Effector memory CD4-positive, alpha-beta T cell (primary cell): ENCODE data around the gene ABLIM3.

Experiments
- DNase-seq, 3 donors: peaks; one replicate each; pipeline ENCODE4 v3.0.0-alpha.2; 2020
- H3K27ac ChIP-seq: 2 replicates; pipeline ENCODE4 v1.7.0; 2013; ENCODE audit warnings: mild to moderate bottlenecking, low read length, moderate library complexity; ENCODE audit not compliant: insufficient read depth, poor library complexity, severe bottlenecking
- H3K27me3 ChIP-seq: replicated peaks from 2 replicates; pipeline ENCODE4 v1.7.0; 2013; ENCODE audit warnings: mild to moderate bottlenecking, low read length; ENCODE audit not compliant: insufficient read depth, control insufficient read depth, poor library complexity, severe bottlenecking
- H3K36me3 ChIP-seq: 2 replicates; pipeline ENCODE4 v1.7.0; 2013; ENCODE audit warnings: mild to moderate bottlenecking, low read length, moderate library complexity; ENCODE audit not compliant: control insufficient read depth, insufficient read depth
- H3K4me1 ChIP-seq: 2 replicates; pipeline ENCODE4 v1.7.0; 2013; ENCODE audit warnings: low read length, mild to moderate bottlenecking; ENCODE audit not compliant: control insufficient read depth, insufficient read depth, poor library complexity, severe bottlenecking
- H3K4me3 ChIP-seq: 2 replicates; pipeline ENCODE4 v1.7.0; 2013; ENCODE audit warnings: low read length, low read depth, mild to moderate bottlenecking; ENCODE audit not compliant: insufficient read depth, poor library complexity, severe bottlenecking
- H3K9me3 ChIP-seq: 2 replicates; pipeline ENCODE4 v1.7.0; 2013; ENCODE audit warnings: mild to moderate bottlenecking, low read length, moderate library complexity; ENCODE audit not compliant: control insufficient read depth

The ABLIM3 gene

DNA sequence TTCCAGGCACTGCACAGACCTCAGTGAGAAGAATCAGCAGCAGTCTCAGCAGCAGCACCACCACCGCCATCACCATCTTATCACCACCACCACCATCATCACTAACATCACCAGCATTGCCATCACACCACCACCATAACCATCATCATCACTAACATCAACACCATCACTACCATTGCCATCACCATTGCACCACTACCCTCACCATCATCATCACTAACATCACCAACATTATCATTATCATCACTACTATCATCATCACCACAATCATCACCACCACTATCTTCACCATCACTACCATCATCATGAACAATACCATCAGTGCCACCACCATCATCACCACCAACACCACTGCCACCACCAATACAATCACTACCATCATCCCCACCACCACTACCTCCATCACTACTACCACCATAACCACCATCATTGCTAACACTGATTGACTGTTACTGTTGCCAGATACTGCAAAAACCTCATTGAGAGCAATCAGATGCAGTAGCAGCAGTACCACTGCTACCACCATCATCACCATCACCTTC is 61.7 kb downstream of the ABLIM3 start:
- H3K4me1 ChIP-seq = no peaks in the 10 kb centered on the region
- no peaks in the 10 kb centered on the region for H3K9me3 ChIP-seq
- DNase-seq = no peak
- no peaks in the 10 kb centered on the region for H3K27me3 ChIP-seq
- H3K36me3 ChIP-seq = no peaks in the 10 kb centered on the region
- no peak overlapping the region for H3K27ac ChIP-seq
- no peak overlapping the region for H3K4me3 ChIP-seq

- no peaks in the 10 kb centered on the region for H3K27me3 ChIP-seq
- no peak overlapping the region for H3K4me3 ChIP-seq
- no peaks in the 10 kb centered on the region for H3K4me1 ChIP-seq
- no peaks in the 10 kb centered on the region for H3K9me3 ChIP-seq
- H3K36me3 ChIP-seq = no peaks in the 10 kb centered on the region
- DNase-seq = no peak
- no peak overlapping the region for H3K27ac ChIP-seq
Measured at GRCh38 chr5:149203921-149204441, 62.7 kb downstream of the ABLIM3 start.

- Histone ChIP-seq H3K4me3 (no peak overlapping the region), H3K36me3 (no peaks in the 10 kb centered on the region), H3K9me3 (no peaks in the 10 kb centered on the region), H3K27me3 (no peaks in the 10 kb centered on the region), H3K27ac (no peak overlapping the region), H3K4me1 (no peaks in the 10 kb centered on the region)
- no peak for DNase-seq
Measured at GRCh38 chr5:149205625-149206523, 64.6 kb downstream of the ABLIM3 start.

- no peaks in the 10 kb centered on the region for H3K9me3 ChIP-seq
- no peaks in the 10 kb centered on the region for H3K36me3 ChIP-seq
- no peaks in the 10 kb centered on the region for H3K27me3 ChIP-seq
- H3K4me1 ChIP-seq = no peaks in the 10 kb centered on the region
- no peak overlapping the region for H3K4me3 ChIP-seq
- no peak for DNase-seq
- no peak overlapping the region for H3K27ac ChIP-seq
Measured at GRCh38 chr5:149206524-149207141, 65.3 kb downstream of the ABLIM3 start.

DNA sequence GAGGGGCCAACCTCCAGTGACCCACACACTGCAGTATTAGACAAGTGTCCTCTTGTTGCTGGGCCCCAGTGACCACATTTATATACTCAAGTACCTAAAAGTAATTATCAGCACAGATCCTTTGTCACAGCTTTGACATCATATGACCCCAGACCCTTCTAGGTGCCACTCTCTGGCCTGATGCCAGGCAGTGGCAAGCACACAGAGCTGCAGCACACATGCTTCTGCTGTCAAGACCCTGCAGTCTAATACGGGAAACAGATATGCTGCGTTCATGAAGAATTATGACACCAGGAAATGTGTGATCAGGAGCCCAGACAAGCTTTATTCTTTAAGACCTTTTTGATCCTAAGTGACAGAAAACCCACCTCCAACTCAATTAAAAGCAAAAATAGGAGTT is 66.5 kb downstream of the ABLIM3 start:
- Histone ChIP-seq H3K27ac (no peak overlapping the region), H3K36me3 (no peaks in the 10 kb centered on the region), H3K27me3 (no peaks in the 10 kb centered on the region), H3K4me1 (no peaks in the 10 kb centered on the region), H3K9me3 (no peaks in the 10 kb centered on the region), H3K4me3 (no peak overlapping the region)
- no peak for DNase-seq

DNA sequence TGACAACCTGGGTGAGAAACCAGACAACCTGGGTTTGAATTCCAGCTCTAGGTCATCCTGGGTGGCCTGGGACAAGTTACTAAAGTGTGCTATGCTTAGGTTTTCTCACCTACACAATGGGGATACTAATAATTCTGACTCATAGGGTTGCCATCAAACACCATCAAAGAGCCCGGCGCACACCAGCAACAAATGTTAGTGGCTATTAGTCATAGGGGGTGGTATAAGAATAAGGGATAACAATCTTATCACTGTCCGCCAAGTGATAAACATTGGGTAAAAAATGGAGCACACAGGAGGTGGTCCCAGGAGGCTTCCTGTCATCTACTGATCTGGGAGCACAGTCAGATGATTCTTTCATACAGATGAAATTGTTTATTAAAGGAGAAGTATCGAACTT is 68.9 kb downstream of the ABLIM3 start:
- H3K27ac ChIP-seq = no peak overlapping the region
- no peaks in the 10 kb centered on the region for H3K4me1 ChIP-seq
- no peak overlapping the region for H3K4me3 ChIP-seq
- H3K27me3 ChIP-seq = no peaks in the 10 kb centered on the region
- no peak for DNase-seq
- H3K36me3 ChIP-seq = no peaks in the 10 kb centered on the region
- no peaks in the 10 kb centered on the region for H3K9me3 ChIP-seq

DNA sequence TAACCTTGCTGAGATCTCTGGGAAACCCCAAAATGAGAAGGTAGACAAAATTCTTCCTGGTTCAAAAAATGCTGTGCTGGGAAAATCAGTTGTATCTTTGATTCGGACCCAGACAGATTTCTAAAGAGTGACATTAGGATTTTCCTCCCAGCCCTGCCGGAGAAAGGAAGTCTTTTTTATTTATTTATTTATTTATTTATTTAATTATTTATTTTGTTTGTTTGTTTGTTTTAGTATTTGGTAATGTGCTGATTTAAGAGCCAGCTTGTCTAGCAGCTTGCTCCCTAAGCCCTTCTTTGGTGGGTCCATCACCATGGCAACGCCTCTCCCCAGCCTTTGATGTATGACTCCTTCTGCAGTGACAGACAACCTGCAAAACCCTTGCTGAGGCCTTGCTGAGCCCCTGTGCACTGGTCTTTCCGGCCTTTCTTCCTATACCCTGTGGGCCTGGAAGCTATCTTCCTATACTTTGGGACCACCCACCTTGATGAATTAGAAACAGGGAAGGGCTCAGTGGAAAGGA is 69.7 kb downstream of the ABLIM3 start:
- no peaks in the 10 kb centered on the region for H3K36me3 ChIP-seq
- no peak for DNase-seq
- no peaks in the 10 kb centered on the region for H3K4me1 ChIP-seq
- no peaks in the 10 kb centered on the region for H3K27me3 ChIP-seq
- no peak overlapping the region for H3K27ac ChIP-seq
- no peaks in the 10 kb centered on the region for H3K9me3 ChIP-seq
- no peak overlapping the region for H3K4me3 ChIP-seq

GRCh38 chr5:149211566-149211965 is 70.3 kb downstream of the ABLIM3 start:
- no peak overlapping the region for H3K27ac ChIP-seq
- H3K4me3 ChIP-seq = no peak overlapping the region
- H3K9me3 ChIP-seq = no peaks in the 10 kb centered on the region
- H3K27me3 ChIP-seq = no peaks in the 10 kb centered on the region
- no peaks in the 10 kb centered on the region for H3K36me3 ChIP-seq
- DNase-seq = no peak
- H3K4me1 ChIP-seq = no peaks in the 10 kb centered on the region

GRCh38 chr5:149212198-149212951 is 71.1 kb downstream of the ABLIM3 start:
- H3K36me3 ChIP-seq = no peaks in the 10 kb centered on the region
- DNase-seq = no peak
- H3K27ac ChIP-seq = no peak overlapping the region

More at GRCh38 chr5:149212198-149212951, 71.1 kb downstream of the ABLIM3 start:
- Histone ChIP-seq H3K4me1 (no peaks in the 10 kb centered on the region), H3K9me3 (no peaks in the 10 kb centered on the region), H3K4me3 (no peak overlapping the region), H3K27me3 (no peaks in the 10 kb centered on the region)
